IMR-90 (cell line): ENCODE data around the gene ZNF292.

ENCODE experiments used
- POLR2A ChIP-seq: IDR thresholded peaks from 2 replicates; pipeline ENCODE4 v1.6.1; 2012; ENCODE audit warnings: mild to moderate bottlenecking, low read depth, low read length
- RCOR1 ChIP-seq: IDR thresholded peaks from 2 replicates; pipeline ENCODE4 v1.6.1; 2012; ENCODE audit warnings: mild to moderate bottlenecking, low read length, improper control_type of control experiment; ENCODE audit not compliant: insufficient replicate concordance
- TF ChIP-seq, protein P1 (sequence below): conservative IDR thresholded peaks from 2 replicates; pipeline ENCODE4 v1.5.1; 2012; ENCODE audit warnings: mild to moderate bottlenecking, low read depth, low read length, improper control_type of control experiment

DNA sequence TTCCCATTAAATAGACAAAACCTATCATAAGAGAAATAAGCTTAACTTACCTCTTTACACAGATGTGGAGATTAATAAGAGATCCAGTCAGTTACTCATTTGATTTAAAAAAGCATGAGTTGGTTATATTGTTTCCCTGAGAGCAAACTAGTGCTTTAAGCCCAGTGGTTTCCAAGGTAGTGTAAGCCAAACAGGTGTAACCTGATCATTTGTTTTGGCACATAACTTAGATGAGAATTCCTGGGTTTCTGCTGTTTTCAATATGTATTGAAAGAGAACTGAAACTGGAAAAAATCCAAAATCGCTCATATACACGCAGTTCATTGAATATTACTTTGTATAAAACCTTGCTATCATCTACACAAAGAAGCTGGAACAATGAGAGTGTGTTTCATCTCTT lies 136.5 kb downstream of the ZNF292 start:
- TF ChIP-seq POLR2A (no peak), RCOR1 (no peak)
- TF ChIP-seq, protein P1, sequence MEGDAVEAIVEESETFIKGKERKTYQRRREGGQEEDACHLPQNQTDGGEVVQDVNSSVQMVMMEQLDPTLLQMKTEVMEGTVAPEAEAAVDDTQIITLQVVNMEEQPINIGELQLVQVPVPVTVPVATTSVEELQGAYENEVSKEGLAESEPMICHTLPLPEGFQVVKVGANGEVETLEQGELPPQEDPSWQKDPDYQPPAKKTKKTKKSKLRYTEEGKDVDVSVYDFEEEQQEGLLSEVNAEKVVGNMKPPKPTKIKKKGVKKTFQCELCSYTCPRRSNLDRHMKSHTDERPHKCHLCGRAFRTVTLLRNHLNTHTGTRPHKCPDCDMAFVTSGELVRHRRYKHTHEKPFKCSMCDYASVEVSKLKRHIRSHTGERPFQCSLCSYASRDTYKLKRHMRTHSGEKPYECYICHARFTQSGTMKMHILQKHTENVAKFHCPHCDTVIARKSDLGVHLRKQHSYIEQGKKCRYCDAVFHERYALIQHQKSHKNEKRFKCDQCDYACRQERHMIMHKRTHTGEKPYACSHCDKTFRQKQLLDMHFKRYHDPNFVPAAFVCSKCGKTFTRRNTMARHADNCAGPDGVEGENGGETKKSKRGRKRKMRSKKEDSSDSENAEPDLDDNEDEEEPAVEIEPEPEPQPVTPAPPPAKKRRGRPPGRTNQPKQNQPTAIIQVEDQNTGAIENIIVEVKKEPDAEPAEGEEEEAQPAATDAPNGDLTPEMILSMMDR: no peak
